NCI-H2107 (cell line): ENCODE measurements around the gene AGAP1.
A peak's percentile ranks its signal among the peaks of the same experiment; 100 is the strongest.

Experiments used
- DNase-seq: peaks from one replicate; lab custom pipeline; 2025; lab: John Stamatoyannopoulos, UW

The AGAP1 gene

DNA sequence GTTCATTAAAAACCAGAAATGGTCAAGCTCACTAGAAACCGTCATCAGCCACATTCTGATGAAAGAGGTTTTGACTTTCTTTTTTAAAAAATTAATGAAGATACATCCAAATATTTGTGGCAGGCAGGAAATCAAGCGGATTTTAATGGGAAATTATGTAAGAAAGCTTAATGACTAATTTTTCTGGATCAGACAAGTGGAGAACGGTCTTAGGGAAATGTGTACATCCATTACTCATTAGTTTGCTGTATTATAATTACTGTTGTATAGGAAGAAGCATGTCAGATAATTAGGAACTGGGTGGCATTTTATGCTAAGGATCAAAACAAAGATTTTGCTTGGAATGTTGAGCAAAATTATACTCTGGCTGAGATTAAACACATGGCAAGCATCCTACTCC lies 39.4 kb downstream of the AGAP1 start:
- no peak for DNase-seq

DNA sequence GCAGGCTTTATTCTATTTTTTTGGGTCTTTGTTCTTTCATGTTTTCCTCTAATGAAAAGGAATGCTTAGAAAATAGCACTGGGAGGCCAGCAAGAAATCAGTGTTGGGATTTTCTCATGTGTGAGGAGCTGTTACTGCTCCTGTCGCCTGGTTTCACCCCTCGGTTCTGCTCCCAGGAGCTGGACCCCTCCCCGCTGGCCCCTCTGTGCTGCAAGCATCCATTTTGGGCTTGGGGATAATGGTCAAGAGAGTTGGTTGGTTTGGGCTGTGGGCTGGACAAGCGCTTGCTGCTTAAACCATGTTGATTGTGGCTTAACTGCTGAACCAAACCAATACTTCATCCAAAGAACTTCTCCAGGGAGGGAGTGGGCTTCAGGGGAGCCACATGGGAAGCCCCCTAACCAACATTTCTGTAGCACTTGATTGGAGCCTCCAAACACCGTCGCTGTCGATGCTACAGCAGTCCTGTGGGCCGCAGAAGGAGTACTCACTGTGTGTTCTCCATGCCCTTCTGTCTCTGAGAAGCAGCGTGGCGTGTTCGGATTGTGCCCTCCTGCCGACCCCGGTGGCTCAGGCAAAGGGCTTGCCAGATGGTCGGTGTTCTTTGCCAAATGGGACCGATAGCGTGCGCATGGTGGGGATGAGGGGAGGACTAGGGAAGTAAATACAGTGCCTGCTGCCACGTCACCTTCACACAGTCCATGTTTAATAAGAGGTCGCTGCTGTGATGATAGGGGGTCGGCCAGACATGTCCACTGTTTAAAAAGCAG lies 40.0 kb downstream of the AGAP1 start:
- no peak for DNase-seq

DNA sequence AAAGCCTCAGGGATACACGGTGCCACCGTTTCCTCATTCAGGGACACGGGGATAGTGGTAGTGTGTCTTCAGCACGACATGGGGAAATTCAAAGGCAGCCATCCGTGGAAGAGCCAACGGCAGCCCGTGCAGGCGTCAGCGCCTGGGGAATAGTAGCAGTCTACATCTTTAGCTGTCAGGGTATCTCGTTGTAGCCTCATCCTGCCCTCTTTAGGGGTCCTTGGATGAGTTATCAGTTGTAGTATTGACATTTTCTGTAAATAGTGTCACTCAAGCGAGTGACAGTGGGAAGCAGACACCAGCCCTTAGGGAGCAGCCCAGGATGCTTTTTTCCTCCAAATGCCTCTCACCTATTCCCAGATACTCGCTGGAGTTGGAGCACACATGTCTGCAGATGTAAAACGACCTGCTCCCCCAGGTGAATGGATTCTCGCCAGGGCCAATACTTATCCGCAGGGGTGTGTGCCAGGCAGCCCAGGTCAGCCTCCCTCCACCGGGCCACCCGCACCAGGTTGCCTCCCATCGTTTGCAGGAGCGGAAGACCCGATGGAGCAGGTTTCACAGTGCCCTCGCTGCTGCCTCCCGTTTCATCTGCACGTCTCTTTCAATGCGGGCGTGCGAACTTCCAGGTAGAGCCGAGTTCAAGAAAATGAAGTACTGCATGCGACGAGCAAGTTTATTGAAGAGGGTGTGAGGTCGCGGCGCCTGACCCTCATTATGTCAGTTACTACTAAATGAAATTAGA lies 41.0 kb downstream of the AGAP1 start:
- DNase-seq: peak; percentile 22

DNA sequence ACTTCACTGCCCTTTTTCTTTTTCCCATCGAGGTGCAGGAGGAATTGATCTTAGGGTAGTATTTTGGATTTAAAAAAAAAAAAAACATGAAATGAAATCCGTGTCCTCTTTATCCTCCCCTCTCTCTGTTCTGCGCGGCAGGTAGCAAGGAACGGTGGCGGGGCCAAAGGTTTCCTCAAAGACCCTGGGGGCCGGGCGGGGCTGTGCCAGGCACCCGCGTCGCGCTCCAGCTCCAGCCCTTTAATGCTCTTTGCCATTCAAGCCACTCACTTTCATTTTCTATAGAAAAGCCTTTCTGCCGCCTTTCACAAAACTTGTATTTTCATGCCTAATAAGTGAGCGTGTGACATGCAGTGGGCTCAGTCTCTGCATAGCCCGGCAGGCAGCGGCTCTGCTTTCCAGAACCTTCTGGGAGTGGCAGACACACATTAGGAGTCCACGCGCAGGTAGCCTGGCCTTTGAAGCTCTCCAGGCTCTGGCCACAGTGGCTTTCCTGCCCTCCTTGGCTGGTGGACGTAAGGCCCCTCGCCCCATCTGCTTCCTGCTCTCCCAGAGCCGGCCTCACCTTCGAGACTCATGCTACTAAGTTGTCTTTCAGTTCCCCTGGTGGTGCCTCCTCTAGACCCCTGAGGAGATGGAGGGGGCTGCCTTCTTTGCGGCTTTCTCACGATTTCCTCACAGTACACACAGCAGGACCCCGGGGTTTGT lies 41.7 kb downstream of the AGAP1 start:
- no peak for DNase-seq

DNA sequence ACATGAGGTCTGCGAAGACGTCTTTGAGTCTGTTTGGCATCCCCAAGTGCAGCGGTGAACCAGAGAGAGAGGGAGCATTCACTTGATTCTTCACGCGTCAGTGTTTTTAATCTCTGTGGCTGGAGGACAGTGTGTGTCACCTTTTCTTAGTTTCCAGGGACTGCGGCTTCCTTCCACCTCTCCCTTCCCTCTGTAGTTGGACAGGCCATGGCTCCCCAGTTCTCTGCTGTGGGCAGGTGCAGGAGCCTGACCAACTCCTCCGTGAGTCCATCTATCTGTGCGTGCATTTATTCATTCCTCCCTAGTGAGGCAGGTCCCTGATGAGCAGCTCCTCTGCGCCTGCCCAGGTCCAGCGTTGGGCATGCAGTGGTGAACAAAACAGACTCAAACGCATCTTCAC lies 42.9 kb downstream of the AGAP1 start:
- no peak for DNase-seq

DNA sequence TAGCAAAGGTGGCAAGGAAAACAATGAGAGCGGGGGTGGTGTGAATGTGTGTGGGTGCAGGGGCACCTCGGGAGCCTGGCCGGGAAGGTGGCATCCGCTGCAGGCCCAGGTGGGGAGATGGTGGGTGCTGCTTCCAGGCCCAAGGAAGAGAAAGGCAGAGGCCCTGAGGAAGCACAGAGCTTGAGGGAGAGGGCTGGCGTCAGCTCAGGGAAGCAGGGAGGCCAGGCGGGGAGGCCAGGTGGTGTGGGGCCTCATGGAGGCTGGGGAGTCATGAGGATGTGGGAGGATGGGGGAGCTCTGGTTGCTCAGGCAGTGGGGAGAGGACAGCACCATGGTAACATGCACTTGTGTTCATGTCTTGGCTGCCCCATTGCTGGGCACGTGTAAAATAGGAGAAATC lies 43.3 kb downstream of the AGAP1 start:
- DNase-seq: no peak

DNA sequence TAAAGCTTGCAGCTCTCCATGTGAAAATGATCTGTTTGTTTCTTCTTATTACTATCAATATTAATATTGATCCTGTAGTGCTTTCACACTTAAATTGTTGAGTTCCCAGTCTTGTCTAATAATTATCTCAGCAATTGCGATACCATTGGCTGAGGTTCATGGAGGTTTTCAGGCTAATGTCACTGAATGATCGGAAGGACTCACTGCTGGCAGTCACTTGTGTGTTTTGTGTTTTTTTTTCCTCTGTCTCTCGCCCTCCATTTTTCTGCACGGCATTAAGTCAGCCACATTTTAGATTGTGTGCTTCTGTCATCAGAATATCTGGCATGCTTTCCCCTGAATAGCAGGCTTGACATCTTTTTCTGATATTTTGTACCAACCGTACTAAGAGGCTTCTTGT lies 43.7 kb downstream of the AGAP1 start:
- DNase-seq: no peak

DNA sequence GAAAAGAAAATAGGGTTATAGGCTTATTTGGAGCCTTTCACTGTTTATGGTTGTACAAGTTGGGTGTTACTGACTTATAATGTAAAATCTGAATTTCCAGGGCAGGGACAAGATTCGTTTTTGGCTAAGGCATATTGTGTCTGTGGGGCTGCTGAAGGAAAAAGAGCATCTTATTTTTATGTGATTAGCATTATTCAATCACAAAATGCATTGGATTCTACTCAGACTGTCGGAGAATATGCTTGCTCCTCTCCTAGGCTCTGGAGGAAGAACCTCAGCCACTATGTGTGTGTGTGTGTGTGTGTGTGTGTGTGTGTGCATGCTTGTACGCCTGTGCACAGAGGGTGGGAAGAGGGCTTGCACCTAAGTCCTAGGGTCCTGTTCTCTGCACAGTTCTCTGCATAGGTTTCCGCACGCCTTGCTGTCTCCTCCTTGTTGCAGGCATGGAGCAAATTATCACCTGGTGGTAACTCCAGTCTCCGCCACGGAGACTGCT lies 44.3 kb downstream of the AGAP1 start:
- no peak for DNase-seq

DNA sequence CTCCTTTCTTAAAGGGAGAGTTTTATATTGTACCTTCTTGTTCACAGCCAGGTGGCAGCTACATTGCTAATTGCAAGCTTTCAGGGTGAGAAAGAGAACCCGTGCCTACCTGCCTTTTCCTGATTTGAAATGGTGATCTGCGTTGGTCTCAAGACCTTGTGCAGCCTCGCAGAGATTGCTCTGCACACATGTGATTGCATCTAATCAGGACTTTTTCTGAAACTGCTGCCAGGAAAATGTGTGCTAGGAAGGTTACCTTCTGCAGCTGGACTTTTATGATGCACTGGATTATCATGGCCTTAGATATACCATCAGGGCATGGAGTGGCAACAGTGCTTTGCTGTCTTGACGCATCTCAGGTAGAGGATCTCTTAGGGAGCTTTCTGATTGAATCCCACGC lies 45.1 kb downstream of the AGAP1 start:
- no peak for DNase-seq

DNA sequence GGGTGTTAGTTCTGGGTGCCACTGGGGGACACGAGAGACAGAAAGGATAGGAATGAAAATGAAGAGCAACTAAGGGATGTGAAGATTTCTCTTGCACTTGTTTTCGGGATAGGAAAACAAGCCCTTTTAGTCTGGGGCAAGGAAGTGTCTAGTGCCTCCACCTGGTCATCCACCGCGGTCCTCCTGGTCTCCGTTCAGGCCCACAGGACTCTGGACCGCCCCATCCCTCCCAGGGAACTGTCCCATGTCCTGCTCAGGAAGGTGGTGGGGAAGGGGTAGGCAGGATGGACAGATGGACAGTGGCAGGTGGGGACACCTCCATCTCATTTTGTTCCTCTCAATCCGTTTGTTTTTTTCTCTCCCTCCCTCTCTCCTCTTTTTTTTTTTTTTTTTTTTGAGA lies 45.9 kb downstream of the AGAP1 start:
- DNase-seq: no peak

DNA sequence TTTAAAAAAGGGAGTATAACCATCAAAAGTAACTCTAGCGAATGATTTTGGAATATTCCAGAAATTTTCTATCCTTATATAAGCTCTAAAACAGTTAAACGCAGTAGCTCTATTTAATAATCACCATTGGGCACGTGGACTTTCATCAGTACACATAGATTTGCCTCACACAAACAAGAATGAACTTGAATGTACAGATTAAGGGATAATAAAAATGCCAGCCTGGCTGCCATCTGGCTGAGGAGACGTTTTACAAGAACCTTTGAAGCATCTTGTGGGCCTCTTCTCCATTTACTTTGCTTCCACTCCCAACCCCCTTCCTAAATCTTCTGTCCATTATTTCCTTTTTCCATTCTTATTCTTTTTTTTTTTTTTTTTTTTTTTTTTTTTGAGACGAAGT lies 47.2 kb downstream of the AGAP1 start:
- no peak for DNase-seq

DNA sequence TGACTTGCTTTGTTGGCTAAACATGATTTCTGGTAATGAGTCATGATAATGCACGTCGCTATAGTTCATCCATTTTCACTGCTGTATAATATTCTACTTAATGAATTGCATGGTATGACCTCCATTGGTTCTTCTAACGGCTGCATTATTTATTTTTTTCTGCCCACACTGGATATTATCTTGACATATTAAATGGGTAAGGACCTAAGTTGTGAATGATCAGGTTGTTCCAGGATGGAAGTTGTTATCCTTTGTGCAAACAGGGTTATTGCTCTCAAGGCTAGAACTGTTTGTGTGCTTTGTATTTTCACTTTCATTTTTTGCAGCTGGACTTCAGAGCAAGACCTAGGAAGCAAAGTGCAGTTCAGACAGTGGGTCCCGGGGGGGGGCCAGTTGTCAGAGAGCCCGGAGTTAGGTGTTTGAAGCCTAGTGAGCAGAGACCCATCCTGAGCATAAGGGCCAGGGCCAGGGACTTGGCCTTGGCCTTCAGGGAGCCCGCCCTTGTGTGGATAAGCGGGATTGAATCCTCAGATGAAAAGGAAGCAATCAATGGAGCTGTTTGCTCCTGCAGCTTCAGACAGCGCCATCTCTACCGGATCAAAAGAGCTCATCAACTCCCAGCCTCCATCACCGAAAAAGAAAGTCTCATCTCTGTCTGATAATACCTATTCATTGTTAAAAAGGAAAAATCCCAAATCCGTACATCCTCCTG lies 48.2 kb downstream of the AGAP1 start:
- DNase-seq: no peak

DNA sequence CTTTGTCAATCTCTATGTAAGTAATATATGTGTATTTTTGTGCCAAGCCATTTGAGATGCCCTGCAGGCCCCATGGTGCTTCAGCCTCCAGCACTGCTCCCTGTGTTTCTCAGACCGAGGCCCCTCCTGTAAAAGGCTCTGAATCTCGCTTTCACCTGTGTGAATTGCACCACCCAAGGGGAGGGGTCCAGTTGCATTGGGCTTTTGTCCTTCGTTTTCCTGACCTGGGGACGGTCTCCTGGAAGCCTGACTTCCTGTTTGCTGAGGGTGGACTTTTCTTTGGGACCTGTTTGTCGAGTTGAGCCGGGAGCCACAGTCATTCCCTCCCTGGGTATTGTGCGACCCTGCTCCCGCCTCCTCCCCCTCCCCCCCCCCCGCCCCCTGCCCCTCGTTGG lies 48.9 kb downstream of the AGAP1 start:
- no peak for DNase-seq

DNA sequence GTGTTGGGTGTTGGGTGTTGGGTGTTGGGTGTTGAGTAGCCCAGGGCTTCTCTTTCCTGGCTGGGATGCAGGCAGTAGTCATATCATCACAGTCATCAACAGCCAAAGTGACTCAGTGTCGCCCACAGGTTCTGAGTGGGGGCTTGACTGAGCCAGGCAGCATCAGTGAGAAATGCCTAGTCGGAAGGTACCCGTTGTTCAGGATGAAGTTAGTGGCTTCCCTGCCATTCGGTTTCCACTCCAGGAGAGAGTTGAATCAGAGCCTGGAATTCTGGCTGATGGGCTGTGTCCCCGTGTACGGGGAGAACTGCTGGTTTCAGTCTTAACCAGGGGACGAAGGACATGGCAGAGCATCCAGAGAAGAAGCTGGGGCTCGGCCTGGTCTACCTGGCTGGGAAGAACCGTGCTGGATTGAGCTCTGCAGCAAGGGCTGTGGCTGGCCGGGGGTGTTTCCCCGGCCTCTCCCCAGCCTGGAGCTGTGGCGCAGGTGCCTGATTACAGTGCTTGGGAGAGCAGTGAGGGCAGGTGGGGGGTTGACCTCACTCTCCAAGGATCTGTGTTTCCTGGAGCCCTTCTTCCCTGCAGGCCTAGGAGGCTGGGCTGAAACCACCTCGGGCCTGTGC lies 49.4 kb downstream of the AGAP1 start:
- DNase-seq: no peak

DNA sequence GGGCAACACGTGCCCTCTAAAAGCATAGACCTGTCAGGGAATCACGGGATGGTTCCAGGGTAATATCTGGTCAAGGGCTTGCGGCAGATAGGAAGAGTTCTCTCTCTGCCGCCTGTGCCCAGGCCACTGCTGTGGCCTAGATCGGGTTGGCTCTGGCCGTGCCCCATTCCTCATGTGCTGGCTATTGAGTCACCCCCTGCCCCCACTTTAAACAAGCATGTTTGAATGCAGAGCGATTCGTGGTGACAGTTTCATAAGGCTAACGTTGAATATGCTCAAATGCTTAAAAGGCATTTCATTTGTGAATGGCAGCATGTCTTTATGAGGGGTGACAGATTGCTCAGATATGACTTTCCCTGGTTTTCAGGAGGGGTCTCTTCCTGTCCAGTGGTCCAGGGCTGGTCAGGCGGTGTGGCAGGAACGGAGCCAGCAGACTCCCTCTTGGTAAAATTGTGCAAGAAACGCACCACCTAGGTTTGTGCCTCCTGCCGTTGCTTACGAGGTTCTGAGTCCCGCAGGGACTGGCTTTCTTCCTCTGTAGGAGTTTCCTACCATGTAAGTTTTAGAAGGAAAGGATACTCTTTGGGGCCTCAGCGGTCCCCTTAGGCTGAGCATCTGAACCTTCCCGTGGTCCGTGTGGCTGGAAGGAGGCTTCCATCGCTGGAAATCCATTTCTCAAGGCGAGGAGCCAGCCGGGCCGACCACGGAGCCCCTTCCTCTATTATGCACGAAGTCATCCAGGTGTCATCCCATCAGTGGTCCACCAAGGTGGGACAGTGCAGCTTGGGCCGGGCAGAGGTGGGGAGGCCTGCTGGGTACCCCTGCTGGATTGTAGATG lies 50.2 kb downstream of the AGAP1 start:
- DNase-seq: no peak

DNA sequence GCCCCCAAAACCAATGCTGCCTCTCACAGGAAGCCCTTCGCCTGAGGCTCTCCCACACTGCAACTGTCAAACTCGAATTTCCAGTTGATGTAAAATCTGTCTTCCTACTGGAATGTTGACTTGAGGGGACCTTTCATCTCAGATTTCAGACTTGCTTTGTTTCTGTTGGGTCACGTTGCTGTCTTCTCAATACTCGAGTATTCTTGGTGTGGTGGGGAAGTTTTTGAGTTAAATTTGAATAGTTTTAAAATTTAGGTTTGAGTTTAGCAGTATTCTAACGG lies 50.8 kb downstream of the AGAP1 start:
- DNase-seq: no peak

DNA sequence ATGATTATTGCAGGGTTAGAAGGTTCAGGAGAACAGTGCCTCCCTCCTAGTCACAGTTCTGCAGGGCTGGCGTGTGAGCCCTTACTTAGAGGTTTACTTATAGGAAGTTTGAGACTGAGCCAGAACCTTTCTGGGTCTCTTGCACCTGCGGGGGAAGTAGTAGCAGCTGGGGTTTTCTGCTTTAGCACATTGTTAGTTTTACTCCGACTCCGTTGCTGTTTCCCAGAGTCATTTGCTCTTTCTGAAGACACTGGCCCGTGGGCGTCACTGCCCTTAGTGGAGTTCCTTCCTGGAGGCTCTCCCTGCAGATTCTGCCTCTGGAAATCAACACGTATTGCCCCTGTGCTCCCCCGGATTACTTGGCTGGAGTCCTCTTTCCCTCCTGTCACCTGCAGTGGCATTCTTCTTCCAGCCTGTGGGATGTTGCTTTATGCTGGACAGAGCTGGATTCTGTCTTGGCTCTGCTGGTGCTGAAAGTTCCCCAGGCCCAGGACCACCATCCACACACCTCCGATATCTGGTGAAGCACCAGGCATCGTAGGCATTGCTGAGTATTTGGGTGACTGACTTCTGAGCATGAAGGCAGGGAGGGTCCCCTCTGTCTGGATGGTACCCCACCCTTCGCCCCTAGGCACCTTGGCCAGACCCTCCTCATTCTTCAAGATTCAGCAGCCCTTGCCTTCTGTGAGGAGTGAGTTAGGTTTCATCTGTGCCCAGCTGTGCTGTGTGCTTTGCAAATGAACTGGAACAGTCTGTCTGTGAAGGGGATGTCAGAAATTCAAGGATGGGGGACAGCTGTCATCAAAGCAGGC lies 51.7 kb downstream of the AGAP1 start:
- DNase-seq: no peak

DNA sequence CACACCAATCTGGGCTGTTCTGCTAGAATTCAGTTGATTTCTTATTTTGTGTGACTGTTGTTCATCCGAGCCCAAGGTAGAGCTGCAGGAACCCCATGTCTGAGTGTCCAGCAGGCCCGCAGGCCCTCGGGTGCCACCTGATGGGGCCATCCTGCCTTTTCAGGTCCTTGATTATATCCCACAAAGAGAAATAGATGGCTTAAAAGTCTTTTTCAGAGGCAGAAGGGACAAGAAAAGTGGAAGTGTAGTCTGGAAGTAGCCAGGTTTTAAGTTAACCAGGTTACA lies 52.2 kb downstream of the AGAP1 start:
- DNase-seq: no peak

DNA sequence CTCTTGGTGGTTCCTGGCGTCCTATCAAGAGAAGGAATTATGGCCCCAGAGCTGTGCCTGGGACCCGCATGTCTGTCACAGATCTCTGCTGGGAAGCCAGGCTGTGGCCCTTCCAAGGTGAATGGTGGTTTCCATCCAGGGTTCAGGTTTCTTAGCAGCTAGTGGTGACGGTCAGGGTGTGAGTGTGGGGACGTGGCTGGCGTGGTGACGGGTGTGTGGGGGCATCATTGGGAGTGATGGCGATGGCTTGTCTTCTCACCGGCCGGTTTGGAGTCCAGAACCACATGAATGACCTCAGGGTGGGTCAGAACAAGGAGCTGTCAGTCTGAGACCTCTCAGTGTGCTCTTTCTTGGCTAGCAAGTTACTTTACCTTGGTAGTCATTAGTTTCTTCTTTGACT lies 52.6 kb downstream of the AGAP1 start:
- DNase-seq: no peak

DNA sequence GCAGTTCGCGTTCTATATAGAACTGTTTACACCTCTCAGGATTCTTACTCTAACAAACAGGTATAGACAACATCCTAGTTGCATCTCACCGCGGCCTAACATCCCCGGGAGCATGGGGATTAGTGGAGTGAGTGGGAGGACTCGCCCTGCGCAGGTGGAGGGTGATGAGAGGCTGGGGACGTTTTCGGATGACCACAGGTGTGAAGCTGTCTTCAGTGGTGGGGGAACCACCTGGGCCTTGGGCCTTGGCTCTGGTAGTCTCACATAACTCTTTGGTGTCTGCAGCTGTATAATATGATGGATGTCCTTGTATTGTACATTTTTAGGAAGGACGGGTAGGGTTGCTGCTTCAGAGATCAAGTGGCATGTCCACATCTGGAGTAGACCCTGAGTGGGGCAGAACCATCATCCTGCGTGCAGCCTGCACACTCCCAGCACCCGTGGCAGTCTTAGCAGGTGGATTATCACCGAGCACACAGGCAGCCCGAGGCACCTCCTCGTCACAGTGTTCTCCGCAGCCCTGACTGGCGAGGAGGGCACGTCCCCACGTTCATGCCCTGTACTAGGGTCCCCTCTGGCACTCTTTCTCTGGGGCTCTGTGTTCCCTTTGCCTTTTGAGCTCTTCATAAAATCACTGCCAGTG lies 56.0 kb downstream of the AGAP1 start:
- no peak for DNase-seq
